A673 (cell line): ENCODE results near the gene CTLA4. TPM values are rescaled to one million over a fixed set of nuclear protein-coding genes. Genes with fewer than 3 reads are reported as not detected.

ENCODE experiments used
- BruUV-seq: library from RNA; stranded (reverse); fragments of 400-500 nt; replicated peaks from 2 replicates; lab custom pipeline; 2021; lab: Mats Ljungman, UMichigan
- CTCF ChIA-PET: fragments of 300-600 bp; sonication (Branson Sonifier 250); formaldehyde crosslinking; loops from one replicate; lab custom pipeline; 2022; ENCODE audit warnings: antibody characterized with exemption; lab: Charles Lee
- POLR2A ChIA-PET: fragments of 300-600 bp; sonication (Branson Sonifier 250); formaldehyde crosslinking; loops from one replicate; lab custom pipeline; 2022; ENCODE audit warnings: antibody characterized with exemption; ENCODE audit not compliant: low non-redundant PET; lab: Charles Lee
- DNase-seq: peaks from one replicate; pipeline ENCODE4 v3.0.0-alpha.2; 2015; ENCODE audit warnings: low spot score
- H3K27ac ChIP-seq: fragments of 200-600 bp; sonication (generic); 2 replicates; pipeline ENCODE4 v1.5.1; 2016; ENCODE audit warnings: mixed run types, low read depth, mild to moderate bottlenecking, mixed read lengths, antibody characterized with exemption, low read length; ENCODE audit not compliant: poor library complexity, severe bottlenecking
- H3K27me3 ChIP-seq: fragments of 200-600 bp; sonication (generic); replicated peaks from 2 replicates; pipeline ENCODE4 v1.6.1; 2017; ENCODE audit warnings: mixed run types, low read depth, mild to moderate bottlenecking, mixed read lengths, antibody characterized with exemption, low read length; ENCODE audit not compliant: insufficient read depth, poor library complexity
- H3K36me3 ChIP-seq: fragments of 200-600 bp; sonication (generic); 2 replicates; pipeline ENCODE4 v1.6.1; 2016; ENCODE audit warnings: mixed run types, mild to moderate bottlenecking, mixed read lengths, antibody characterized with exemption, low read length; ENCODE audit not compliant: insufficient read depth, poor library complexity, severe bottlenecking
- H3K4me1 ChIP-seq: fragments of 200-600 bp; sonication (generic); 2 replicates; pipeline ENCODE4 v1.6.1; 2017; ENCODE audit warnings: mixed run types, mild to moderate bottlenecking, mixed read lengths, antibody characterized with exemption, low read length; ENCODE audit not compliant: insufficient read depth, poor library complexity, severe bottlenecking
- H3K4me3 ChIP-seq: fragments of 200-600 bp; sonication (generic); 2 replicates; pipeline ENCODE4 v1.5.1; 2016; ENCODE audit warnings: low read depth, mixed run types, mild to moderate bottlenecking, mixed read lengths, low read length; ENCODE audit not compliant: poor library complexity, severe bottlenecking
- H3K9me3 ChIP-seq: fragments of 200-600 bp; sonication (generic); 2 replicates; pipeline ENCODE4 v1.6.1; 2016; ENCODE audit warnings: mixed run types, low read depth, mild to moderate bottlenecking, mixed read lengths, antibody characterized with exemption, low read length; ENCODE audit not compliant: poor library complexity, severe bottlenecking
- CTCF ChIP-seq: fragments of 300-800, 200-600 bp; sonication (generic); conservative IDR thresholded peaks from 2 replicates; pipeline ENCODE4 v1.5.1; 2017; ENCODE audit warnings: low read depth, mild to moderate bottlenecking, antibody characterized with exemption, low read length, moderate library complexity, mixed read lengths
- EZH2 ChIP-seq: fragments of 200-600 bp; sonication (generic); IDR thresholded peaks from 2 replicates; pipeline ENCODE4 v1.6.1; 2017; ENCODE audit warnings: borderline replicate concordance, low read depth, mild to moderate bottlenecking, mixed read lengths, antibody characterized with exemption, low read length; ENCODE audit not compliant: poor library complexity, severe bottlenecking
- intact Hi-C: fragments of 100-400 bp; cut with micrococcal nuclease; formaldehyde crosslinking; loops from one replicate; pipeline ENCODE4 v1.10.0; 2022; ENCODE audit not compliant: unreplicated experiment
- total RNA-seq: library from RNA; stranded (reverse); gene quantifications from 2 replicates; pipeline ENCODE4 v1.2.3, GENCODE V29; 2021

CTLA4 gene
- total RNA-seq, 1 experiment from 2014 or later = not detected

- H3K27me3 ChIP-seq = no peaks in the 10 kb centered on the region
- no peak overlapping the region for H3K4me3 ChIP-seq
- no peaks in the 10 kb centered on the region for H3K9me3 ChIP-seq
- ChIA-PET POLR2A (no interaction called here), CTCF (no interaction called here)
- BruUV-seq = no TSS peak
- no peak overlapping the region for H3K27ac ChIP-seq
- intact Hi-C loops = no loop called here
- no peaks in the 10 kb centered on the region for H3K4me1 ChIP-seq
- no peak for DNase-seq
- no peaks in the 10 kb centered on the region for H3K36me3 ChIP-seq
- no peak for TF ChIP-seq CTCF
- TF ChIP-seq EZH2 = no peak
Observed at GRCh38 chr2:203914546-203915182, 47.1 kb downstream of the CTLA4 start.

GRCh38 chr2:203915256-203915655, 47.7 kb downstream of the CTLA4 start:
- no peak for TF ChIP-seq EZH2
- no peak for TF ChIP-seq CTCF
- no peak for DNase-seq
- H3K4me1 ChIP-seq = no peaks in the 10 kb centered on the region
- CTCF ChIA-PET = no interaction called here
- H3K9me3 ChIP-seq = no peaks in the 10 kb centered on the region
- POLR2A ChIA-PET = no interaction called here
- H3K4me3 ChIP-seq = no peak overlapping the region
- H3K27ac ChIP-seq = no peak overlapping the region
- no peaks in the 10 kb centered on the region for H3K27me3 ChIP-seq
- no peaks in the 10 kb centered on the region for H3K36me3 ChIP-seq
- intact Hi-C loops = no loop called here
- BruUV-seq = no TSS peak

- DNase-seq = no peak
- TF ChIP-seq EZH2 (no peak), CTCF (no peak)
- no peaks in the 10 kb centered on the region for H3K27me3 ChIP-seq
- no TSS peak for BruUV-seq
- intact Hi-C loops = no loop called here
- ChIA-PET CTCF (no interaction called here), POLR2A (no interaction called here)
- H3K4me1 ChIP-seq = no peaks in the 10 kb centered on the region
- no peak overlapping the region for H3K27ac ChIP-seq
- H3K36me3 ChIP-seq = no peaks in the 10 kb centered on the region
- H3K4me3 ChIP-seq = no peak overlapping the region
- no peaks in the 10 kb centered on the region for H3K9me3 ChIP-seq
Observed at GRCh38 chr2:203916756-203917155, 49.2 kb downstream of the CTLA4 start.
